RCC 7860 (cell line): ENCODE measurements around the gene RGMA.

Experiments used
- DNase-seq: peaks from one replicate; pipeline ENCODE4 v3.0.0-alpha.2; 2015; ENCODE audit warnings: low spot score
- FAIRE-seq: peaks from 2 replicates; lab custom pipeline; 2012; peaks lifted over from hg19 to GRCh38; lab: Jason Lieb, UNC

RGMA gene, protein sequence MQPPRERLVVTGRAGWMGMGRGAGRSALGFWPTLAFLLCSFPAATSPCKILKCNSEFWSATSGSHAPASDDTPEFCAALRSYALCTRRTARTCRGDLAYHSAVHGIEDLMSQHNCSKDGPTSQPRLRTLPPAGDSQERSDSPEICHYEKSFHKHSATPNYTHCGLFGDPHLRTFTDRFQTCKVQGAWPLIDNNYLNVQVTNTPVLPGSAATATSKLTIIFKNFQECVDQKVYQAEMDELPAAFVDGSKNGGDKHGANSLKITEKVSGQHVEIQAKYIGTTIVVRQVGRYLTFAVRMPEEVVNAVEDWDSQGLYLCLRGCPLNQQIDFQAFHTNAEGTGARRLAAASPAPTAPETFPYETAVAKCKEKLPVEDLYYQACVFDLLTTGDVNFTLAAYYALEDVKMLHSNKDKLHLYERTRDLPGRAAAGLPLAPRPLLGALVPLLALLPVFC

DNA sequence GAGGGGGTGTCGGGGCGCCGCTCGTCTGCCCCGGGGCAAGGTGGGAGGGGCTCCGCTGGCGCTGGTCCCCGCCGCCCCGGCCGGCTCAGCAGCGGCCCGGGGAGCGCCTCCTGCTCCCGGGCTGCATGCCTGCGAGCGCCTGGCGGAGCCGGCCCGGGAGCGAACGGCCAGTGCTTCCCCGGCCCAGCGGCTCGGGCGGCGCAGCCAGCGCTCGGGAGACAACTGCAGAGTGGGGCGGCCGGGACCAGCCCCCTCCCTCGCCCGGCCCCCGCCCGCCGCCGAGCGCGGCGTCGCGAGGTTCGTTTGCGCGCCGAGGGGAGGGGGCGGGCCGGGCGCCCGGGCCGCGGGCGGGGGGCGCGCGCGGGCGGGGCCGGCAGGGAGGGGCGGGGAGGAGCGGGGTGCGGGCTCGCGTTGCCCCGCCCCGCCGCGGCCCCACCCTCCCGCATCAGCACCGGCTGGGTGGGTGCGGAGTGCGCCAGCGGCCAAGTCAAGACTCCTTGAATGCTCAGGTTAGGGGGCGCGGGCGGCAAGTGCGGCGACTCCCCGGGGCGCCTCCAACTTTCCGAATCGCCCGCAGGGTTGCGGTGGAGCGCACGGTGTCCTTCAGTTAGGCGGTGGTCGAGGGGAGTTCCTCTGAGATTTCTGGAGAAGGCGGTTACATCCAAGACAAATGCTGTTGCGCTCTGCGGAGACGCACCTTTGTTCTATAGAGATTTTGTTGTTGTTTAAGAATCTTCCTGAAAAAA lies at the start of gene RGMA:
RGMA (minus strand) TSS at position 231 of the 746 bp plus-strand sequence. CDS start 279 bp downstream, outside the sequence.
- DNase-seq = no peak
- FAIRE-seq = no peak

DNA sequence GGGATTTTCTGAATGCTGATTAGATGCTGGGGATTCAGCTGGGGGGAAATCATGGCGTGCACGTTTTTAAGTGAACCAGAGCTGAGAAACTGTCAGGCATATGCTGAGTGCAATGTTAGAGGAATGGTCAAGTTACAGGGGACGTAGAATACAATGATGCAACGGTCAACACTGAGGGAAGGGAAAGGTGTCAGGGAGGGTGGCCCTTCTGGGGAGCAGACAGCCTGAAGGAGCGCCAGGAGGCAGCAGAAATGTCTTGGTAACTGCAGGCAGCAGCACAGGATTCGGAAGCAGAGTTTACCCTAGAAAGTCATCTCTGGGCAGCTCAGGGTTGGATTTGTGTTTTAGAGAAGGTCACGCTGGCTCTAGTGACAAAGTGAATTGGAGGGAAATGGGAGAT lies 47.6 kb upstream of the RGMA start:
- FAIRE-seq (no peak), DNase-seq (no peak)

DNA sequence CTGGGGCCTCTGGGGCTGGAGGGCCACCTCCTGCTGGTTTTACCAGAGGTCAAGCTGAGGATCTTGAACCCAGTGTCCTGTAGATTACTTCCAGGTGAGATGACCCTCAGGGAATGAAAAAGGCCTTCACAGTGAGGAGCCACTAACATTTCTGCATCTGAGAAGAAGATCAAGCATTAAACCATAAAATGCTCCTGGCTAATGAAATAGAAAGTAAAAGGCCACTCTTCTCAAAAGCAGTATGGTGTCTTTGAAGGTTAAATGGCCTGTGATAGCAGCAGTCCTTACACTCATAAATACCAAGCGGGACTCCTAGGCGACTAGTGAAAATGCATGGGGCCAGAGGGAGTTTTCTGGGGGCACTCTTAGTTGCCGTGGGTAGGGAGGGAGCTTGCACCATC lies 47.0 kb upstream of the RGMA start:
- DNase-seq (no peak), FAIRE-seq (no peak)

DNA sequence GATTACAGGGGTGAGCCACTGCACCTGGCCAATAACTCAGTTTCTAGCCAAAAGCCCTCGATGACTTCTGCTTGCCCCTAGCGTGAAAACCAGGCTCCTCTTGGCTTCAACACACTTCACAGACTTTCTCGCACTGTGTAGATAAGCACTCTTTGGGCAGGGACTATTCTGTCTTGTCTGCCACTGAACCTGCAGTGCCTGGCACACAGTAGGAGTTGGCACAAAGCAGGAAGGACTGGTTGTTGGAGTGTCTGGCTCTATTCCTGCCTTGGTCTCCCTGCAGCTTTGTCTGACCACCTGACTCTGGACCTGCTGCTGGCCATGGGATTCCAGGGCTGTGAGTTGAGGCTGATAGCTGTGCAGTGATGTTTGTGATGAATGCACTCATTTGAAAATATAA lies 46.4 kb upstream of the RGMA start:
- DNase-seq (no peak), FAIRE-seq (no peak)

DNA sequence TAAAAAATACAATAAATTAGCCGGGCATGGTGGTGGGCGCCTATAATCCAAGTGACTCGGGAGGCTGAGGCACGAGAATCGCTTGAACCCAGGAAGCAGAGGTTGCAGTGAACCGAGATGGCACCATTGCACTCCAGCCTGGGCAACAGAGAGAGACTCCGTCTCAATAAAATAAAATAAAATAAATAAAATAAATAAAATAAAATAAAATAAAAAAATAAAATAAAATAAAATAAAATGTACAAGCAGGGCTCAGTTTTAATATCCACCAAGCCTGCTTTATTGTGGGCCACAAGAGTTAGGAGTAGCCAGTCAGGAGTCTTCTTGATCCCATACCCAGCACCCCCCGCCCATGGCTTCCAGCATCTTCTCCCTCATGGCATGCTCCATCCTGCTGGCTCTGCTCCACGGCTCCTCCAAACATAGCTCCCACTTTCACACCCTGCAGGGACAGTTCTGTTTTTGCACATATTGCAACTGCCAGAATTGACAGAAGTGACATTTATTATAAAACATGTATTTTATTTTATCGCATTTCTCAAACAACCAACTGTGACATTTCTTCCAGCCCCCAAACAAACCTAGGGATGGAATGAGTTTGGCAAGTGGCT lies 42.6 kb upstream of the RGMA start:
- FAIRE-seq = no peak
- DNase-seq = no peak

DNA sequence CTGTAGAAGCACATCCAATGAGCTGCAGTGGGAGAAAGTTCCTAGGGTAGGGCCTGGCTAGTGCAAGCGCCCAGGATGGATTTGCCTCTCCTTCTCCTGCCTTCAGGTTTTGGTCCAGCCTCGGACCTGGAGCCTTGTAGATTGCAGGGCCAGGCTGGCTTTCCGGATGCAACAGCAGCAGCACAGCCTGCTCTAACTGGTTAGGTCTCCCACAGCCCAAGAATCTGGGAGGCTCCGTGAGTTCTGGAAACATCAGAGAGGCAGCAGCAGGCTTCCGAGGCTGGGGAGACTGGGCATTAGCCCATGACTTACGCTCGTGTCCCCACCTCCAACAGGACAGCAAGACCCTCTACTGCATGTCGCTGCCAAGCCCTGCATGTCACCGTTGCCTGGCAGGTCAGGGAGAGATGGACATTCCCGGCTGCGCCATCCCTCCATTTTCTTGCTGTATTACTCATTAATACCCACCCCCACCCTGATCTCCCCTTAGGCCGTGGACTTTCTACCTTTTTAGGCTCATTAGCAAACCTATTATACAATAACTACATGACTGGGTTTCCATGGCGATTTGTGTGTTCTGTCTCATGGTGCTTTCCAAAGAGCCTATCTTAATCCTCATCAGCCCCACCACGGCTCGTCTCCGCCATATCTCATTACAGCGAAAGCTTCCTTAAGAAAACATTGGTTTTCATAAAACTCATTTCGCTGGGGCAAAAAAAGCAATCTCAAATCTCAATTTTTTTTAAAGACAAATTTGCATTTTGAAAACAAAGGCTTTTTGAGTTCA lies 40.9 kb upstream of the RGMA start:
- no peak for FAIRE-seq
- no peak for DNase-seq

DNA sequence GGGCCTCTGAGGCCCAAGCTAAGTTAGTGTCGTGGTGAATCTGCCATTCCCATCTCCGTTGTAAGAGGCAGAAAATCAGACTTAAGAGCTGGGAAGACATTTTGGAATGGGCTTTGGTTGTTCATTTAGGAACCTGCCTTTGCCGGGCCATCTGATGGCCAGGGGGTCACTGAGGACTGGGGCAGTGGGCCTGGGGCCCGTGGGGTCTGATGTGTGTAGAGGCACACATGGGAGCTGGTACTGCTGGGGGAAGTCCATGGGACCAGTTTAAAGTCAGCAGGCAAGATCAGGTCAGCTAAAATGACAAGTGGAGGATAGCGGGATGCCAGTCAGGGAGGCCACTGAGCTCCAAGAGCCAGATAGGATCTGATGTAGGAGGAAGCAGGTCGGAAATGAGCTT lies 38.3 kb upstream of the RGMA start:
- no peak for FAIRE-seq
- DNase-seq = no peak

DNA sequence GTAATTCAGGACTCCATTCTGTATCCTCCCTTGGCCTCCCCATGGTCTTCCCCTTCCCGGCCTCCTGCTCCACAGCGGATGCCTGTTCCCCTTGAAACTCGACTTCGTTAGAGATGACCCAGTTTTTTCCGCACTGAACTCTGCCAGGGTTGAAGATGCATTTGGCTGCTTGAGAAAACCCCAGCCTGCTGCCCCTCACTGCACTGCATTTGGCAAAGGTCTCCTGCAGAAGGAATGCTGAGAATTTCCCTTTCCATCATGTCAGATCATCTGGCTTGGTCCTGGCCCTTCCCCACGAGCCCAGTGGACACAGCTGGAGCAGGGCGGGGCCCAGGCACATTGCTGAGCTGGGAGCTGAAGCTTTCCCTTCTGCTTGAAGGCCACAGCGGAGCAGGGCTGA lies 37.6 kb upstream of the RGMA start:
- DNase-seq (no peak), FAIRE-seq (no peak)

DNA sequence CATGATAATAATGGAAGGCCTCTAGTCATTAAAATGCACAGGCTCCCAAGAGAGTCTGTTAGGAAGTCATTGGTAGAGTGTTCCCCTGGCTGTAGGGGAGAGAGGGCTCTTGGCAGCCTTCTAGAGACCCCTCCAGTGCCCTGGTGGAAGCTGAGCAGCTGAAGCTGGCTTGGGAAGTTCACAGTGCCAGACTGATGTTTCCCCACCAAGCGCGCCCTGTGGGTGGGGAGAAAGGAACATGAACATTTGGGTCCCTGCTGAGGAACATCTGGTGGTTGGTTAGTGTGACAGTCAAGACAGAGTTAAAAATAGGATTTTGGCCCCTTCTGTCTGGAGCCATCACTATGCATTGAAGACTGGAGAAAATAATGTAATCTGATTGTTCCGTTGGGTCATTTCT lies 37.1 kb upstream of the RGMA start:
- DNase-seq (no peak), FAIRE-seq (no peak)

DNA sequence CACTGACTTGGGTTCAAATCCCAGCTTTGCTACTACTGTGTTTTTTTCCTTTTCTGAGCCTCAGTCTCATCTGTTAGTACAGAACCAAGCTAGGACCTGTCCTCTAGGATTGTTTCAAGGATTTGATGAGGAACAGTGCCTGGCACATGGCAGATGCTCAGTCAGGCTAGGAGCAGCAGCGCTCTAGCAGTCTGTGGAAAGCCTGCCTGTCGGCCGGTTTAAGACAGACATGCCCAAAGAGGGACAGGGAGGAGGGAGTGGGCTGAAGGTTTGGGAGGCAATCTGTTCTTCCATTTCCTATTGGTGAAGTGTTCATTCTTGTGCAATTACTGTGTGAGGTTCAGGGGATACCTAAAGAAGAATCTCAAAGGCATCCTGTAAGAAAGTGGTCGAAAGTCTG lies 35.1 kb upstream of the RGMA start:
- no peak for FAIRE-seq
- DNase-seq = no peak

DNA sequence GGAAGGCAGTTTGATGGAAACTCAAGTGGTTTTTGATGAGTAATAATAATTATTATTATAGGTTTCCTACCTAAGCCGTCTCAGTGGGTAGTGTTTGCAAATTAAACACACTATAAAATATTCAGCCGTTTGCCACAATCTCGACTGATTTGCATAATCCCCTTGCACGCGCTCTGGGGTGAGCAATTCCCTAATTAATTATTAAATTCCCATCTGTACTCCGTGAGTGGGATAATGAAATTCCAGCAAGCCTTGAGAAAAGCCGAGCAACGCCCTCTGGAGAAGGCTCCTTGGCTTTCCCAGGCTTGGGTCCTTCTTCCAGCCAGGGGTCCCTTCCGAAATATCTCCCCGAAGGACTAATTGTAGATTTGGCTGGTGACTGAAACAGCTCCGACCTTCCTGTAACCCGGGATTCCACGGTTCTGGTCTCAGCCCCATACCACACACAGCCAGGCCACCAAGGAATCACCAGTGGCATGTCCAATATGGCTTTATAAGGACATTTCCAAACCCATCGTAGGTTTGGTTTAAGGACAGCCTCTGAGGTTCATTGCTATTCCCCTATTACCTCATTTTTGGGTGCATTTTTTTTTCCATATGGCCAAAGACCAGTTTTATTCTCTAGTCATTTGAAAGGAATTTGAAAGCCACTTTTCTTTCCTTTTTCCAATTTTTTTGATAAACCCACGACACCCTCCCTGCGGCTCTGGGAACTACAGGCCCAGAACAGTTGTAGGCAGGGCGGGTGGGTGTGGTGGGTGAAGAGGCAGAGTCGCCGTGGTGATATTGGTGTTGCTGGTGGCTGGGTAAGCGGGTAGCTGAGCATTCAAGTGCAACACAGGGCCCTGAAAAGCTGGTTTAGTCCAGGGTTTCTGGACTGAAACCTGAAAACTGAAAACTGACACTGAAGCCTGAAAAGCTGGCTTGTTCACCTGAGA lies 33.2 kb upstream of the RGMA start:
- FAIRE-seq (no peak), DNase-seq (no peak)

DNA sequence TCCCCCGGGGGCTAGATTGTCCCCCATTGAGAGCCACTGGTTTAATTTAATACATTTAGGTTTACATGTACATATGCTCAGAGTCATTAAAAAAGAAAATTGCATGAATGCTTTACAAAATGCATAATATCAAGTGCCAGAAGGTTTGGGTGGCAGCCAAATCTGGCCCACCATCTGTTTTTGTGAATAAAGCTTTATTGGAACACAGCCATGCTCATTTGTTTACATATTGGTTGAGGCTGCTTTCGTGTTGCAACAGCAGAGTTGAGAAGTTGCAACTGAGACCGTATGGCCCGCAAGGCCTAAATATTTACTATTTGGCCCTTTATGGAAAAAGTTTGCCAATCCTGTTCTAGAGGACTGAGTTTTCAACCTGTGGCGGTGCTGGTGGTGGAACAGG lies 32.1 kb upstream of the RGMA start:
- FAIRE-seq (no peak), DNase-seq (no peak)

DNA sequence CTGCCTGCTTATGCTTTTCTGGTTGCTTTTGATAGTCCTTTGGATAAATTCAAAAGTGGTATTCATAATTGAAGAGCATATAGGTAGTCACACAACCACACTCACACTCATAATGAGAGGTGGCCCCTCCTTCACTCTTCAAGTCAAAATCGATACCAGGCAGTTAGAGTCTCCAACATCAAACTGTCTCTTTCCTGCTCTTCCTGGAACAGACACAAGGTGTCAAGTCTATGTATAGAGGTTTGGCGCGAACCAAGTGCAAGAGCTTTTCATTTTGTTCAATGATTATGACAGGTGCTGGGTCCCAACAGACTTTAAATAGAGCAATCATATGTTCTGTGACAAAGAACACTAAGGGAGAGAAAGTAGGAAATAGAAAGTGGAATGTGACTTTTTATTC lies 29.9 kb upstream of the RGMA start:
- DNase-seq (no peak), FAIRE-seq (no peak)

DNA sequence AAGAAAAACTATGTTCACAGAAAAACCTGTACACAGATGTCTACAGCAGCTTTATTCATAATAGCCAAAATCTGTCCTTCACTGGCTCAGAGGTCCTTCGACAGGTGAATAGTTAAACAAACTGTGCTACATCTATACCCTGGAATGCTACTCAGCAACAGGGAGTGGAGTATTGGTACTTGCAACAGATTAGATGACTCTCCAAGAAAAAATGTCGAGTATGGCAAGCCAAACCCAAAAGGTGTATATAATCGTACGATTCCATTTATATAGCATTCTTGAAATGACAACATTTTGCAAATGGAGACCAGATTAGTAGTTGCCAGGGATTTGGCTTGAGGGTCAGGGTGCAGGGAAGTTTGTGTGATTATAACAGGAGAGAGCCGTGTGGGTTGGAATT lies 22.4 kb upstream of the RGMA start:
- no peak for DNase-seq
- FAIRE-seq = no peak

DNA sequence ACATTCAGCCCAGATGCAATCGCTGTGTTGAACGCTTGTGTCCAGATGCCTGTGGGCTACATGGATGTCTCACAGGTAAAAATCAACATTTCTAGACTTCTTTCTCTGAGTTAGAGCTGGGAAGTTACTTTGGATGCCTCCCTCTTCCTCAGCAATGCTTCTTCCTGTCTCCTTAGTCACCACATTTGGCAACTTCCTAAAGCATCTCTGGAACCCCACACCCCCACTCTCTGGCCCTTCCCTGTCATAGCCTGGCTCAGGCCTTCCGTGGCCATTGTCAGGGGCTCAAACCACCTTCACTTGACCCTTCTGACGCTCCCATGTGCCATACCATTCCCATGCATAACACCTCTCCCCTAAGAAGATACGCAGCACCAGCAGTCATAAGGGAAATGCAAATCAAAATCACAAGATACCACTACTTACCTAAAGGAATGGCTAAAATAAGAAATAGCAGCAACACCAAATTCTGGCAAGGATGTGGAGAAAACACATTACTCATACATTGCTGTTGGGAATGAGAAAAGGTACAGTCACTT lies 21.6 kb upstream of the RGMA start:
- no peak for FAIRE-seq
- DNase-seq = no peak

DNA sequence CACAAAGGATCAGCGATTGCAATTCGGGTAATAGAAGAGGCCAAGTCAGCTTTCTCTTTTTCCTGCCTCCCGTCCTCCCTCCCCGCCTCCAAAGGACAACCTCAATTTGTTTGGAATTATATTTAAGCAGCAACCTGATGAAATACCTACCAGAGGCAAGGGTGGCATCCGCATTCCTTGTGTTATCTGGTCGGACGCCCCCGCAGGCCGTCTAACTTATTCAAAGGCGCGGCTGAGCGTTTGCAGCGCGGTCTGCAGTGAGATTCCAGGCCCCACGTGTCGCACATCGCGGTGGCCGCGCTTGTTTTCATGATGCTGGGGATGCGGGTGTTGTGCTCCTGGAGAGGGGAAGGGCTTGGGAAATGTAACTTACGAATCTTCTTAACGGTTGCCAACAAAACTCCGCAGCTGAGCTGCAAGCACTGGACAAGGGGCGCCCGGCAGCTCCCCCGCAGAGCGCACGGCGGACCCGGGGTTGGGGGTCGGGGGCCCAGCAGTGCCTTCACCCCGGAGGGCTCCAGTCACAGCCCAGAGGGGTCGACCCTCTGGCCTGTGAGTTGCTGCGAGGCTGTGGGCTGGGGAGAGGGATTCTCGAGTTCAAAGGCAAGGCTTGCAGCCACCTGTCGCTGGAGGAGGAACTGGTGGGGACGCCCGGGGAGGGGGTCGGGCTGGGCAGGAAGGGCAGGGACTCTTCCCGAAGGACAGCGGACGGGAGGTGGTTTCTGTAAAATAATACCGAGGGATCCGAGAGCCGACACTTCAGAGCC lies 20.5 kb upstream of the RGMA start:
- DNase-seq (no peak), FAIRE-seq (no peak)

DNA sequence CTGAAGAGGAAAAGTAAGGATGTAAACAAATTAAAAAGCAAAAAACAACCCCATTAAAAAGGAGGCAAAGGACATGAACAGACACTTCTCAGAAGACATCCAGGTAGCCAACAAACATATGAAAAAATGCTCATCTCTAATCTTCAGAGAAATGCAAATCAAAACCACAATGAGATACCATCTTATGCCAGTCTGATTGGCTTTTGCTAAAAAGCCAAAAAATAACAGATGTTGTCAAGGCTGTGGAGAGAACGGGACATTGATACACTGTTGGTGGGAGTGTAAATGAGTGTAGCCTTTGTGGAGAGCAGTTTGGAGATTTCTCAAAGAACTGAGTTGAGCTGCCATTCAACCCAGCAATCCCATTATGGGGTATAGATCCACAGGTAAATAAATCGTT lies 18.6 kb upstream of the RGMA start:
- DNase-seq = no peak
- FAIRE-seq = no peak

DNA sequence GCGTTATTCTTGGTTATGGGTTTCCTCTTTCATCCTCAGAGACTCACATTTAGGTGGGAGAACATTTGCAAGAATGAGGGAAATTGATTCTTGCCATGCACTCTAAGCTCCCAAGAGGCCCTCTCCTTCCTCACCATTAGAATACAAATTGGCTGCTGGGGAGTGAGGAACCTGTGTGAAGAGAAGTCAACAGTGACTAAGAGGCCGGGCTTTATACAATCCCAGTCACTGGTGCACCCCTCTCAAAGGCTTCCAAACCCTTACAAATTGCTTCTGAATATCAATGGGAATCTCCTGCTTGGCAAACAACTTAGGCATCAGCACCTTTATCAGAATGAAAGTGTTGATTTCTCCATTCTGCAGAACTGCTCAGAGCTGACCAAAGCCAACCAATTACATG lies 16.5 kb upstream of the RGMA start:
- FAIRE-seq = no peak
- no peak for DNase-seq

DNA sequence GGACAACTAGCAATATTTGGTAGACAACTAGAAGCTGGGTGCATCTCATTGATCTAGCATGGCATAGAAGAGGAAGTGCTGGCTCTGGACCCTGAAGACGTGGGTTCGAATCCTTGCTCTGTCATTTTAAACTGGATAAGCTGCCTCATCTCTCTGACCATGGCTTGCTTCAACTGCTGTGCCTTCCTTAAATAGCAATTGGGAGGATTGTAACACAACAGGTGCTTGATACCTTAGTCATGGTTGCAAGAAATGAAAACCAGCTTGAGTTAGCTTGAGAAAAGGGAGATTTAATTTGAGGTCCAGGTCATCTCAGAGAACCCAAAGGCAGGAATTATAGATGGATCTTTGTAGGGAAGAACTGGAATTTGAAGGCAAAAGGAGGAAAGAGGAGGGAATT lies 14.8 kb upstream of the RGMA start:
- FAIRE-seq = no peak

More for the DNA sequence above, 14.8 kb upstream of the RGMA start:
- no peak for DNase-seq
